ENCODE measurements around the gene URAD.
"Not testable (repeated sequence)": the region's sequence is repeated elsewhere in the genome, so short reads cannot be mapped to it uniquely, and the experiment has no call there.

Gene URAD

DNA sequence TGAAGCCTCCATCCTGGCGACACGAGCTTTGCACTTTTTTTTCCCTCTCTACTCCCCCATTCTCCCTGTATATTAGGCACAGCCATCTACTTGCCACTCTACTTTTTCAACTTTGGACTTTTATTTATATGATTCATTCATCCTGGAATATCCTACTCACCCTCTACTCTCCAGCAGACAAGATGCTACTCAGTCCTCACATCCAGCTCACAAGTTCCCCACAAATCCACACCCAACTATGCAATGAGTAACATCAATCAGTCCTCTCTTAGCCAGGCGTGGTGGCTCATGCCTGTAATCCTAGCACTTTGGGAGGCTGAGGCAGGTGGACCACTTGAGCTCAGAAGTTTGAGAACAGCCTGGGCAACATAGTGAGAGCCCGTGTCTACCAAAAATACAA, 23.9 kb upstream of the URAD start:
- H3K4me3 ChIP-seq (ENCODE audit: low read depth, low read length) = no peak overlapping the region
- TF ChIP-seq, protein P1, sequence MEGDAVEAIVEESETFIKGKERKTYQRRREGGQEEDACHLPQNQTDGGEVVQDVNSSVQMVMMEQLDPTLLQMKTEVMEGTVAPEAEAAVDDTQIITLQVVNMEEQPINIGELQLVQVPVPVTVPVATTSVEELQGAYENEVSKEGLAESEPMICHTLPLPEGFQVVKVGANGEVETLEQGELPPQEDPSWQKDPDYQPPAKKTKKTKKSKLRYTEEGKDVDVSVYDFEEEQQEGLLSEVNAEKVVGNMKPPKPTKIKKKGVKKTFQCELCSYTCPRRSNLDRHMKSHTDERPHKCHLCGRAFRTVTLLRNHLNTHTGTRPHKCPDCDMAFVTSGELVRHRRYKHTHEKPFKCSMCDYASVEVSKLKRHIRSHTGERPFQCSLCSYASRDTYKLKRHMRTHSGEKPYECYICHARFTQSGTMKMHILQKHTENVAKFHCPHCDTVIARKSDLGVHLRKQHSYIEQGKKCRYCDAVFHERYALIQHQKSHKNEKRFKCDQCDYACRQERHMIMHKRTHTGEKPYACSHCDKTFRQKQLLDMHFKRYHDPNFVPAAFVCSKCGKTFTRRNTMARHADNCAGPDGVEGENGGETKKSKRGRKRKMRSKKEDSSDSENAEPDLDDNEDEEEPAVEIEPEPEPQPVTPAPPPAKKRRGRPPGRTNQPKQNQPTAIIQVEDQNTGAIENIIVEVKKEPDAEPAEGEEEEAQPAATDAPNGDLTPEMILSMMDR (IDR thresholded peaks at IDR 0.05; ENCODE audit: low read depth, low read length) = no peak

DNA sequence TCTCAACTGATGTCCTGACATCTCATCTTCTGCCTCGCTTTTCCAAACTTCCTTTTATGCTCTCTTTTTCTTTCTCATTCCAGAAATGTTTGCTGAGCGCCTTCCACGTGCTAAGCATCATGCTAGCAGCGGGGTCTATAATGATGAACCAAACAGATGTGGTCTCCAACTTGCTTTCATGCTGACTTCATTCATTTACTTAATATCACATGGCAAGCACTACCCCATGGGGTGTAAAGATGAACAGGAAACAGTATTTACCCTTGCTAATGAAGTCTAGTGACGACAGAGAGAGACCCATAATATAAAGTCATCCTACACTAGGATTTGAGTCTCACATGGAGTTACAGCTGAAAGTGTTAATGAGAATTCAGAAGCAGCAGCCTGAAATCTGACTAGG, 21.6 kb upstream of the URAD start:
- TF ChIP-seq, protein P1 (IDR thresholded peaks at IDR 0.05; ENCODE audit: low read depth, low read length) = no peak
- H3K4me3 ChIP-seq (ENCODE audit: low read depth, low read length) = no peak overlapping the region

DNA sequence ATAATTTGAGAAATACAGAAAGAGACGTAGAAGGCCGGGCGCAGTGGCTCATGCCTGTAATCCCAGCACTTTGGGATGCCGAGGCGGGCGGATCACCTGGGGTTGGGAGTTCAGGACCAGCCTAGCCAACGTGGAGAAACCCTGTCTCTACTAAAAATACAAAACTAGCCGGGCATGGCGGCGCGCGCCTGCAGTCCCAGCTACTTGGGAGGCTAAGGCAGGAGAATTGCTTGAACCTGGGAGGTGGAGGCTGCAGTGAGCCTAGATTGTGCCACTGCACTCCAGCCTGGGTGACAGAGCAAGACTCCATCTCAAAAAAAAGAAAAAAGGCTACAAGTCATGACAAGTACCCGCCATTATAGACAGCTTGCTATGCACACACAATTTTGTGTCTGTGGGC, 16.5 kb upstream of the URAD start:
- H3K4me3 ChIP-seq (ENCODE audit: low read depth, low read length) = not testable (repeated sequence)

DNA sequence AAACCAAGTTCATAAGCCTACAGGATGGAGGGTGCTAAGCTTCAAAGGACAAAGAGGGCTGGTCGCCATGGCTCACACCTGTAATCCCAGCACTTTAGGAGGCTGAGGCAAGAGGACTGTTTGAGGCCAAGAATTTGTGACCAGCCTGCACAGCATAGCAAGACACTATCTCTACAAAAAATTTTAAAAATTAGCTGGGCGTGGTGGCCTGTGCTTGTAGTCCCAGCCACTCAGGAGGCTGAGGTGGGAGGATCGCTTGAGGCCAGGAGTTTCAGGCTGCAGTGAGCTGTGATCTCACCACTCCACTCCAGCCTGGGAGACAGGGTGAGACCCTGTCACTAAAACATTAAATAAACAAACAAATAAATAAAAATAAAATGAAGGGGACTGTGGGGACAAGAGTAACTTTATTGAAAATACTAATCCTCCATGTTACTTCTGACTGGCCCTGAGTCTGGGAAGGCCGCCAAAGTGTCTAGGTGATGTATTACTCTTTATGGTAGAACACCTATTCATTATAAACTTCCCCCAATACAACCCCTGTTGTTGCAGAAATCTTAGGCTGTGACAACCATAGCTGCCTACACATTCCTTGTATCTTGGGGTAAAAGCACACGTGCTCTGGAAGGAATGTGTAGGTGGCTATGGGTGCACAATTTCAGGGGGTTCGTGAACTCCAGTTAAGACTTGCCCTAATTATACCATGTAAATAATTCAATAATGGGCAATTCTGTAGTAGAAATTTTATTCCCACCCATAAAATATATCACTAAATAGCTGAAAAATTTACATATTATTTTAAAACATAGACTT, 14.6 kb upstream of the URAD start:
- TF ChIP-seq, protein P1 (IDR thresholded peaks at IDR 0.05; ENCODE audit: low read depth, low read length) = no peak
- H3K4me3 ChIP-seq (ENCODE audit: low read depth, low read length) = no peak overlapping the region

DNA sequence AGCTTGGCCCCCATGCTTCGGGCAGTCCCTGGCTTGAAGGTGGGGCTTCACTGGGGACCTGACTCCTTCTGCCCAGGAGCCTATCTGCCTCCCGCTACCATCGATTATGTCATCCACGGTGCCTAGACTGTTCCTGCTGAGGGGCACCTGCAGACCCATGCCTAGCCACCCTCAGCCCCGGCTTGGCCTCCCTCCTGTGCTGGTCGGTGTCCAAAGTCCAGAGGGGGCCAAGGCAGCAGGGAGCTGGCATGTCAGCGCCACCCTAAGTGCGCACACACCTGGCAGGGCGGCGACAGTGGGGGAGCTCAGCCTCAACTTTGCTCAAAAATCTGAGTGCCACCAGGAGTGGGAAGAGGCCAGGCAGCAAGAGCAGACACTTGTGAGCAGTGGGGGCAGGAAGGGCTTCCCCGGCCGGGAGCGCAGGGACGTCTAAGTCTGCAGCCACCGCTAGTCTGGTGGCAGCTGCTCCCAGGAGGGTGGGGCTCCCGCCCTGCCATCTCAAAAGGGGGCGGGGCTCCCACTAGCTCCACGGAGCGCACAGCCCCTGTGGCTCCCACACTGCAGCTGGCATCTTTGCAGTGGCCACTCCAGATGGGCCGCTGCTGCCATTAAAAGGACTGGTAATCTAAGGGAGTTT, 13.5 kb upstream of the URAD start:
- no peak overlapping the region for H3K4me3 ChIP-seq (ENCODE audit: low read depth, low read length)
- TF ChIP-seq, protein P1 (IDR thresholded peaks at IDR 0.05; ENCODE audit: low read depth, low read length) = no peak

DNA sequence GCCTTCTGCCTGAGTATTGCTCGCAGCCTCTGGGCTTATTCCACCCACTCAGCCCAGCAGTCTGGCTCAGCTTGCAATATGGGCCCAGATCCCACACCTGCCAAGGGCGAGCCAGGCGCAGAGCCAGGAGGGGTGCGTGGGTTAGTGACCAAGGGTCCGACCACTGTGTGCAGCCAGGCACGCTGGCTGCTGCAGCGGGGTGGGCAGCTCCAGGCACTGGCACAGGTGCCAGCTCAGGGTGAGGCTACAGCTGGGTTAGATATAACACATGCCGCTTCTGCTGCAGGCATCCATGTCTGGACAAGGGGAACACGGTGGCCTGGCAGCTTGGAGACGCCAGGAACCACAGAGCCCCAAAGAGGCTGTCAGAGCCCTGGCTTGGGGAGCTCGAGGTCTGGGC, 12.6 kb upstream of the URAD start:
- TF ChIP-seq, protein P1 (IDR thresholded peaks at IDR 0.05; ENCODE audit: low read depth, low read length) = no peak
- H3K4me3 ChIP-seq (ENCODE audit: low read depth, low read length) = no peak overlapping the region

DNA sequence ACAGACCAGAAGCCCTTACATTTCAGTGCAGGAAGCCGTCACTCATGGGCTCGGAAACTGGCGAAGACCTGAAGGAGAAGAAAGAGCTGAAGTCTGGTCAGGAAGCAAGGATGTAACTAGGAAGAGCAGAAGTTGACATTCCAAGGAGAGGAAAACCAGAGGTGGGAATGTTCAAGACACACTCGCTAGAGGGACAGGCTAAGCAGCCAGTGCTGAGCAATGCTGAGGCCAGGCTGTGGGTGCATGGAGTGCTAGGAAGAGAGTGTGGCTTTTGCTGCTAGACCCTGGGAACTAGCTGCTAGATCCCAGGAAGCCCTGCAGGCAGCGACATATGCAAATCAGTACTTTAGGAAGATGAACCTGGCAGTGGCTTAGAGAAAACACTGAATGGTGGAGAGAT, 12.1 kb upstream of the URAD start:
- TF ChIP-seq, protein P1 (IDR thresholded peaks at IDR 0.05; ENCODE audit: low read depth, low read length) = no peak

More for the DNA sequence above, 12.1 kb upstream of the URAD start:
- H3K4me3 ChIP-seq (ENCODE audit: low read depth, low read length) = no peak overlapping the region

All from WI38 (cell line).